ENCODE measurements around the gene FBXO42. TPM values are rescaled to one million over a fixed set of nuclear protein-coding genes. Genes with fewer than 3 reads are reported as not detected.
A peak's percentile ranks its signal among the peaks of the same experiment; 100 is the strongest.

The FBXO42 gene
- total and polyA plus RNA-seq, 2 of the 13 experiments (the other 11 are each of a cell fraction or from before 2014, with no cell fraction given) = 7.6 to 17.5 TPM

GRCh38 chr1:16371725-16372124 lies 19.4 kb upstream of the FBXO42 start:
- Histone ChIP-seq H3K4me1 (ENCODE audit: insufficient read depth, low read length) (peaks cover 83% of the 10 kb centered on the region), H3K9me3 (ENCODE audit: low read length) (no peaks in the 10 kb centered on the region), H4K20me1 (ENCODE audit: insufficient read depth, low read length) (peaks cover 67% of the 10 kb centered on the region), H2AFZ (ENCODE audit: low read length) (no peak overlapping the region), H3K4me2 (ENCODE audit: low read depth, low read length) (peak overlapping the region; percentile 7; the same call in 1 of the 2 replicates), H3K27me3 (ENCODE audit: control insufficient read depth in 1 of 2, insufficient read depth in 2 of 2, low read length in 2 of 2) (peaks cover 0 to 2% of the 10 kb centered on the region in 2 experiments; a peak in 1 of 5 replicates), H3K9ac (ENCODE audit: insufficient read depth, low read depth, low read length) (no peak overlapping the region), H3K4me3 (replicated peaks in 1 of 3; ENCODE audit: insufficient read depth in 1 of 3, low read depth in 2 of 3, low read length in 3 of 3) (no peak overlapping the region), H3K36me3 (replicated peaks in 1 of 2; ENCODE audit: control insufficient read depth in 1 of 2, insufficient read depth in 2 of 2, low read length in 2 of 2) (no peaks in the 10 kb centered on the region; a peak in 1 of 5 replicates), H3K79me2 (ENCODE audit: insufficient read depth, low read length) (peaks cover 87% of the 10 kb centered on the region), H3K27ac (ENCODE audit: extremely low read length, insufficient read depth, low read length) (no peak overlapping the region)
- CTCF ChIA-PET (ENCODE audit: low intra/inter-chr PET ratio, low total read pairs) = no interaction called here
- no peak for TF ChIP-seq CENPT (CRISPR knock-in tag; IDR thresholded peaks at IDR 0.05; ENCODE audit: low read depth)
- no peak for TF ChIP-seq ZFP90 (CRISPR knock-in tag; IDR thresholded peaks at IDR 0.05; ENCODE audit: borderline replicate concordance)
- TF ChIP-seq ZNF878 (CRISPR knock-in tag; IDR thresholded peaks at IDR 0.05) = no peak
- intact Hi-C loops (cut with micrococcal nuclease; ENCODE audit: unreplicated experiment) = no loop called here
- no TSS peak for BruUV-seq (replicated peaks)
- WGBS (ENCODE audit: low lambda C conversion rate) = 89% methylated on average over 5 of the region's 5 CpGs
- FAIRE-seq (no peak), ATAC-seq (no peak), DNase-seq (ENCODE audit: low spot score) (no peak)
- POLR2A ChIA-PET = interaction anchor here (1.4 kb wide), 1 partner anchor 15 kb away, joined by 3 read pairs; no protein-coding TSS in a partner anchor
- in situ Hi-C loops (cut with HindIII; ENCODE audit: extremely low pct_ligation_motif_present, low pct_unique_long_range_greater_than_20kb) = no loop called here

- in situ Hi-C loops (cut with HindIII; ENCODE audit: extremely low pct_ligation_motif_present, low pct_unique_long_range_greater_than_20kb) = no loop called here
- WGBS (ENCODE audit: low lambda C conversion rate) = 98% methylated on average over 4 of the region's 4 CpGs
- CTCF ChIA-PET (ENCODE audit: low intra/inter-chr PET ratio, low total read pairs) = no interaction called here
- TF ChIP-seq BHLHE40 (IDR thresholded peaks at IDR 0.05; ENCODE audit: low read length) (no peak), ADNP (CRISPR knock-in tag; IDR thresholded peaks at IDR 0.05) (no peak), POGK (CRISPR knock-in tag; conservative IDR thresholded peaks at IDR 0.05) (no peak), MIXL1 (CRISPR knock-in tag; IDR thresholded peaks at IDR 0.05) (no peak), MAZ (IDR thresholded peaks at IDR 0.05; ENCODE audit: borderline replicate concordance, low read depth, low read length) (no peak), MAZ (CRISPR knock-in tag; IDR thresholded peaks at IDR 0.05; ENCODE audit: low read depth) (no peak), ARID4A (CRISPR knock-in tag; IDR thresholded peaks at IDR 0.05; ENCODE audit: borderline replicate concordance) (no peak), SMAD1 (CRISPR knock-in tag; IDR thresholded peaks at IDR 0.05; ENCODE audit: borderline replicate concordance, low read depth) (no peak)
Observed at GRCh38 chr1:16369821-16370220, 17.5 kb upstream of the FBXO42 start.

More at GRCh38 chr1:16369821-16370220, 17.5 kb upstream of the FBXO42 start:
- H3K4me3 ChIP-seq (replicated peaks in 1 of 3; ENCODE audit: insufficient read depth in 1 of 3, low read depth in 2 of 3, low read length in 3 of 3) = no peak overlapping the region
- H3K27ac ChIP-seq (ENCODE audit: extremely low read length, insufficient read depth, low read length) = no peak overlapping the region
- H3K9ac ChIP-seq (ENCODE audit: insufficient read depth, low read depth, low read length) = no peak overlapping the region
- H3K27me3 ChIP-seq (ENCODE audit: control insufficient read depth in 1 of 2, insufficient read depth in 2 of 2, low read length in 2 of 2) = peaks cover 0 to 2% of the 10 kb centered on the region in 2 experiments; a peak in 1 of 5 replicates
- intact Hi-C loops (cut with micrococcal nuclease; ENCODE audit: unreplicated experiment) = no loop called here
- peaks cover 82% of the 10 kb centered on the region for H3K4me1 ChIP-seq (ENCODE audit: insufficient read depth, low read length)
- peaks cover 69% of the 10 kb centered on the region for H3K79me2 ChIP-seq (ENCODE audit: insufficient read depth, low read length)
- H2AFZ ChIP-seq (ENCODE audit: low read length) = no peak overlapping the region
- POLR2A ChIA-PET = interaction anchor here (0.7 kb wide), 1 partner anchor 16 kb away, joined by 3 read pairs; no protein-coding TSS in a partner anchor
- H3K4me2 ChIP-seq (ENCODE audit: low read depth, low read length) = no peak overlapping the region
- BruUV-seq (replicated peaks) = no TSS peak
- no peaks in the 10 kb centered on the region for H3K9me3 ChIP-seq (ENCODE audit: low read length)
- H3K36me3 ChIP-seq (replicated peaks in 1 of 2; ENCODE audit: control insufficient read depth in 1 of 2, insufficient read depth in 2 of 2, low read length in 2 of 2) = no peaks in the 10 kb centered on the region; a peak in 1 of 5 replicates
- H4K20me1 ChIP-seq (ENCODE audit: insufficient read depth, low read length) = peaks cover 49% of the 10 kb centered on the region
- FAIRE-seq = no peak
- no peak for ATAC-seq
- no peak for DNase-seq (ENCODE audit: low spot score)
